Type B pancreatic cell (in vitro differentiated cells): ENCODE data around the gene RGS18. TPM values are rescaled to one million over a fixed set of nuclear protein-coding genes. Genes with fewer than 3 reads are reported as not detected.

ENCODE experiments used
- DNase-seq: peaks from one replicate; pipeline ENCODE4 v3.0.0; 2021; ENCODE audit warnings: mixed read lengths; ENCODE audit not compliant: unreplicated experiment; ENCODE audit errors: extremely low spot score
- H3K27ac Mint-ChIP-seq: 2 replicates; pipeline ENCODE4 v1.8.0; 2021; ENCODE audit warnings: mild to moderate bottlenecking, mixed read lengths
- H3K27me3 Mint-ChIP-seq: 2 replicates; pipeline ENCODE4 v1.8.0; 2021; ENCODE audit warnings: mixed read lengths
- H3K36me3 Mint-ChIP-seq: 2 replicates; pipeline ENCODE4 v1.8.0; 2021; ENCODE audit warnings: mixed read lengths
- H3K4me1 Mint-ChIP-seq: one replicate; pipeline ENCODE4 v1.8.0; 2021; ENCODE audit warnings: mixed read lengths; ENCODE audit not compliant: unreplicated experiment
- H3K4me3 Mint-ChIP-seq: 2 replicates; pipeline ENCODE4 v1.8.0; 2021; ENCODE audit warnings: mild to moderate bottlenecking, mixed read lengths
- H3K9me3 Mint-ChIP-seq: 2 replicates; pipeline ENCODE4 v1.8.0; 2021; ENCODE audit warnings: mixed read lengths
- total RNA-seq: library from RNA; stranded (reverse); gene quantifications from 2 replicates; pipeline ENCODE4 v1.2.1, GENCODE V29; 2021; ENCODE audit warnings: low replicate concordance
- TF ChIP-seq, protein P1 (sequence below): fragments of 200-600 bp; sonication (generic); conservative IDR thresholded peaks from 2 replicates; pipeline ENCODE4 v1.5.0; 2021; ENCODE audit warnings: antibody characterized with exemption, mild to moderate bottlenecking

Gene RGS18
- total RNA-seq, 1 donor from 2014 or later, result not detected

DNA sequence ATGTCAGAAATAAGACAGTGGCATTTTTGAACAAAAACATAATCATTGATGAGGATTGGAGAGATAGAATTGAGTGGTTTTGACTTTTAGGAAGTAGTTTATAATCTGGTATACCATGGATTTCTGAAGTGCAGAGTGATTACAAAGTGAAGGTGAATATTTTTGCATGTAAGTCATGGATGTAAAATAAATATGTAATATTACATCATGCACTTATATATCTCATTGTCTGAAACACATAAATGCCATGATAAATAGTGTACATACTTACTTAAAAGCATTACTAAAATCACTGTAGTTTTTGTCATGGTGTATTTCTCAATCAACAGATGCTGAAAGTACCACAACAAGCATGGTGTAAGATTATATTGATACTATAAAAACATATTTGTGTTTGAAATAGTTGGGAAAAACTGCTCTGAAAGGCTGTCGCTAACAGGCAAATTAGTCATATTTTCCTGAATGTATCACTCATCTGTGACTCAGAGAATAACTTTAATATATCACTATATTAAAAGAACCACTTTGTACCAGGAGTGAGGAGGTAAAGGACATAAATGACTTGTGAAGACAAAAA lies 24.8 kb upstream of the RGS18 start:
- Mint-ChIP-seq H3K4me1 (no peaks in the 10 kb centered on the region), H3K27me3 (no peaks in the 10 kb centered on the region), H3K4me3 (no peak overlapping the region), H3K27ac (no peak overlapping the region), H3K36me3 (no peaks in the 10 kb centered on the region), H3K9me3 (no peaks in the 10 kb centered on the region)
- no peak for DNase-seq
- TF ChIP-seq, protein P1, sequence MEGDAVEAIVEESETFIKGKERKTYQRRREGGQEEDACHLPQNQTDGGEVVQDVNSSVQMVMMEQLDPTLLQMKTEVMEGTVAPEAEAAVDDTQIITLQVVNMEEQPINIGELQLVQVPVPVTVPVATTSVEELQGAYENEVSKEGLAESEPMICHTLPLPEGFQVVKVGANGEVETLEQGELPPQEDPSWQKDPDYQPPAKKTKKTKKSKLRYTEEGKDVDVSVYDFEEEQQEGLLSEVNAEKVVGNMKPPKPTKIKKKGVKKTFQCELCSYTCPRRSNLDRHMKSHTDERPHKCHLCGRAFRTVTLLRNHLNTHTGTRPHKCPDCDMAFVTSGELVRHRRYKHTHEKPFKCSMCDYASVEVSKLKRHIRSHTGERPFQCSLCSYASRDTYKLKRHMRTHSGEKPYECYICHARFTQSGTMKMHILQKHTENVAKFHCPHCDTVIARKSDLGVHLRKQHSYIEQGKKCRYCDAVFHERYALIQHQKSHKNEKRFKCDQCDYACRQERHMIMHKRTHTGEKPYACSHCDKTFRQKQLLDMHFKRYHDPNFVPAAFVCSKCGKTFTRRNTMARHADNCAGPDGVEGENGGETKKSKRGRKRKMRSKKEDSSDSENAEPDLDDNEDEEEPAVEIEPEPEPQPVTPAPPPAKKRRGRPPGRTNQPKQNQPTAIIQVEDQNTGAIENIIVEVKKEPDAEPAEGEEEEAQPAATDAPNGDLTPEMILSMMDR, result no peak

DNA sequence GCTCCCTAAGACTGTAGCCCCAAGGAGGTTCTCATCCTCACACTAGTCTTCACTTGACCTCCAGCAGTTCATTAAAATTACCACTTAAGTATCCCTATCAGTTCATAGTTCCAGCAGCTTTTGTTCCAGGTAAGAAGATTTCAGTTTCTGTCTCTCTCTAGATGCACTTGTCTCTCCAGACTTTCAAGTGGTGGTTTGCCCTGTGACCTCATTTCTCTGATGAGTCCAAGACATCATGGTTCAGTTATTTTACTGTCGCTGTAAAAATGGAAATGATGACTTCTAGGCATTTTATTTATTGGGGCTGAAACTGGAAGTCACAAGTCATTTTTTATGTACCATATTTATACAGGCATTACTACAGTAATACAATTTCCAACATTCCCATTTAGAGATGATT lies 17.9 kb upstream of the RGS18 start:
- TF ChIP-seq, protein P1, result no peak
- Mint-ChIP-seq H3K27ac (no peak overlapping the region), H3K36me3 (no peaks in the 10 kb centered on the region), H3K27me3 (no peaks in the 10 kb centered on the region), H3K4me3 (no peak overlapping the region), H3K9me3 (no peaks in the 10 kb centered on the region), H3K4me1 (no peaks in the 10 kb centered on the region)
- no peak for DNase-seq

DNA sequence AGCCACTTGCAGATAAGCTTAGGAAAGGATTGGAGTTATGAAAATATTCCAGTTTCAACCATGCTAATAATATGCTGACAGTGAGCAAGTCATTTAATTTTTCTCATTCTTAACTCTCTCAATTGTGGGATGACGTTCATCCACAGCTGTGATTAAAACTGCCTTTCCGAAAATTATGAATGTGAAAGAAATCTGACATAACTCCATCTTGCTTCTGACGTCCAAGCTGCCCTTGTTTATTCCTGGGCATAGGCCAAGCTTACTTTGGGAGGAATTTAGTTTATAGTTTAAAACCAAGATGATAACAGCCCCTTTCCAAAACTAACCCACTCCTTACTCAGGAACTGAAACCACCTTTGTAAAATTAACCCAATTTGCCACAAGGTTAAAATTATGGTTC lies 11.0 kb upstream of the RGS18 start:
- TF ChIP-seq, protein P1, result no peak
- Mint-ChIP-seq H3K9me3 (no peaks in the 10 kb centered on the region), H3K36me3 (no peaks in the 10 kb centered on the region), H3K4me1 (no peaks in the 10 kb centered on the region), H3K4me3 (no peak overlapping the region), H3K27me3 (no peaks in the 10 kb centered on the region), H3K27ac (no peak overlapping the region)
- DNase-seq, result no peak

DNA sequence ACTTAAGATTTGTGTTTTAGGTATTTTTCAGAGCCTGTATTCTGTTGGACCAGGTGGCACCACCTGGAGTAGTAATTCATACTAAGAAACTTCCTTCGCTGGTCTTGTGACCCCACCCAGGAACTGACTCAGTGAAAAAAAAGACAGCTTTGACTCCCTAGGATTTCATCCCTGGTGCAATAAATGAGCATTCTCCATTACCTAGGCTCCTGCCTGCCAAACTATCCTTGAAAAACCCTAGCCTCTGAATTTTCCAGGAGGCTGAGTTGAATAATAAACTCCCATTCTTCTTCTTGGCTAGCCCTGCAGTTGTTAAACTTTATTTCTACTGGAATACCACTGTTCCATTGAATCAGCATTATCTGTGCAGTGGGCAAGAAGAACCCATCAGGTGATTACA lies 10.6 kb upstream of the RGS18 start:
- no peak for DNase-seq
- H3K27ac Mint-ChIP-seq, result no peak overlapping the region
- H3K36me3 Mint-ChIP-seq, result no peaks in the 10 kb centered on the region
- no peaks in the 10 kb centered on the region for H3K27me3 Mint-ChIP-seq
- H3K4me1 Mint-ChIP-seq, result no peaks in the 10 kb centered on the region
- TF ChIP-seq, protein P1, result no peak
- no peak overlapping the region for H3K4me3 Mint-ChIP-seq
- no peaks in the 10 kb centered on the region for H3K9me3 Mint-ChIP-seq

DNA sequence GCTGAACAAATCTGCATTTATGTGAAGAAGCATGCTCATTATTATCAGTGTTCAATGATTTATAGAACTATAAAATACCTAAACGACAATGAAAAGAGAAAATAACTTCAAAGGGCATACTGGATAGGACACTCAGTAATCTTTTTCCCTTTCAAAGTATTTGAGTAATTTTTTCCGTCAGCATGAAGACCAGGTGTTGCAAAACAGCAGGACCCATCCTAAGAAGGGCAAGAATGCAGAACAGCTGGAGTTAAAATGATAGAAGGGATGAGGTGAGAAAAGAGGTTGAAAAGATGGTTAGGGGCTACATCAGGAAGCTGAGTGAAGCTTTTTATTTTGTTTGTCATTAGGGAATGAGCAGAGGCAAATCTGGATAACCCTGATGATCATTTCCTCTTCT lies 7.1 kb upstream of the RGS18 start:
- Mint-ChIP-seq H3K36me3 (no peaks in the 10 kb centered on the region), H3K4me1 (no peaks in the 10 kb centered on the region), H3K4me3 (no peak overlapping the region), H3K9me3 (no peaks in the 10 kb centered on the region), H3K27me3 (no peaks in the 10 kb centered on the region), H3K27ac (no peak overlapping the region)
- TF ChIP-seq, protein P1, result no peak
- no peak for DNase-seq

DNA sequence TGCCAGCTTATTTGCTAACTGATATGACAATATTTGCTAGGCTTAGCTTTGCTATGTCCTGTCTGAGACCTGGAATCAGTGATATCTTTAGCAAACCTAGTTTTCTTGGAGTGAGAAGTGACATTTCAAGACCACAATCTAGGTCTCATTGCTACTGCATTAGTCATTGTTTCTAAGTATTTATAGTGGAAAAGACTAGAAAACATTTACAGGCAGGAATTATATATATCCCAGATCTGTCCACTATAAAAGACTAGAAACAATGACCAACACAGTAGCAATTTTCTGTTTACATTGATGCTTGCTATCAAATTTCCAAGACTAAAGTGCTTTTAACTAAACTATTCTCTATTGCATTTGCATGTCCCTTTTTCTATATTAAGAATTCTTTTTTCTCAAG lies 5.0 kb upstream of the RGS18 start:
- Mint-ChIP-seq H3K9me3 (no peaks in the 10 kb centered on the region), H3K36me3 (no peaks in the 10 kb centered on the region)

More for the DNA sequence above, 5.0 kb upstream of the RGS18 start:
- TF ChIP-seq, protein P1, result no peak
- H3K27ac Mint-ChIP-seq, result no peak overlapping the region
- no peak overlapping the region for H3K4me3 Mint-ChIP-seq
- H3K27me3 Mint-ChIP-seq, result no peaks in the 10 kb centered on the region
- DNase-seq, result no peak
- H3K4me1 Mint-ChIP-seq, result no peaks in the 10 kb centered on the region
